ENCODE data around the gene EME2.

The EME2 gene

GRCh38 chr16:1767116-1767994 is 5.3 kb upstream of the EME2 start:
- no peak for DNase-seq (ENCODE audit: low spot score)

DNA sequence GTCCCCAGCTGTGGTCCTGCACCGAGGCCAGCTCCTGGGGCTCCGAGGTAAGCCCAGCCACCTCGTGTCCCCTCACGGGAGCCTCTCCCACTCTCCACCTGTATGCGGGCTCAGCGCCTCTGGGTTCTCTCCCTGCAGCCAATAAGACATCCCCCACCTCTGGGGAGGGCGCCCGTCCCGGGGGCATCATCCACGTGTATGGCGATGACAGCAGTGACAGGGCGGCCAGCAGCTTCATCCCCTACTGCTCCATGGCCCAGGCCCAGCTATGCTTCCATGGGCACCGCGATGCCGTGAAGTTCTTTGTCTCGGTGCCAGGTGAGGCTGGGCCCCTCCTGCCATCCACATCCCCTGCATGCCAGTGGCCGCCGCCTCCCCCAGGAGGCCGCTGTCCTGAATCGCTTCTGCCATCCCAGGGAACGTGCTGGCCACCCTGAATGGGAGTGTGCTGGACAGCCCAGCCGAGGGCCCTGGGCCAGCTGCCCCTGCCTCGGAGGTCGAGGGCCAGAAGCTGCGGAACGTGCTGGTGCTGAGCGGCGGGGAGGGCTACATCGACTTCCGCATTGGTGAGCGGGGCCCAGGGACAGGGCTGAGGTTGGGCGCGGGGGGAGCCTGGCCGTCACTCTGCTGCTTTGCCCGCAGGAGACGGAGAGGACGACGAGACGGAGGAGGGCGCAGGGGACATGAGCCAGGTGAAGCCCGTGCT is 4.4 kb upstream of the EME2 start:
- no peak for DNase-seq (ENCODE audit: low spot score)

DNA sequence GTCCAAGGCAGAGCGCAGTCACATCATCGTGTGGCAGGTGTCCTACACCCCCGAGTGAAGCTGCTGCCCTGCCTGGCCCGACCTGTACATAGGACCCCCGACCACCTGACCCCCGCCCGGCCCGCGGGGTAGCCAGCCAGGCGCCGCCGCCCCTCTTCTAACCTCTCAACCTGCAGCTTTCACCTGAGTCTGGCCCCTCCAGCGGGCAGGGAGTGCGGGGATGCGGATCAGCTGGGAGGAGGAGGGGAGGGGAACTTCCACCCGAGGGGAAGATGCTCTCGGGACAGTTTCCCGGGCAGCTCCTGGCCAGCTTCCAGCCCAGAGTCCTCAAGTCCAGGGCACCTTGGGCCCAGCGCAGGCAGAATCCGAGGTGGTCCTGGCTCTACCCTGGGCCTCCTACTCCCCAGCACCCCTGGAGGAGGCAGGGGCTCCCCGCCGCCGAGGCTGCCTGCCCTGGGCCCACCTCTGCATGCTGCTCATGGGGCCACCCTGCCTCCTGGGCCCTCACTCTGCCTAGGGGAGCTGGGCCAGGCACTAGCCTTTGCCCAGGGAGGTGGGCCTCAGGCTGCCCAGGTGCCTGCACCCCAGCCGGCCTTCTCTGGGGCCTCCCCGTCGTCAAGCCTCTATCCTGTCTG is 3.7 kb upstream of the EME2 start:
- DNase-seq (ENCODE audit: low spot score): no peak

GRCh38 chr16:1769402-1770300 is 3.0 kb upstream of the EME2 start:
- DNase-seq (ENCODE audit: low spot score): no peak

DNA sequence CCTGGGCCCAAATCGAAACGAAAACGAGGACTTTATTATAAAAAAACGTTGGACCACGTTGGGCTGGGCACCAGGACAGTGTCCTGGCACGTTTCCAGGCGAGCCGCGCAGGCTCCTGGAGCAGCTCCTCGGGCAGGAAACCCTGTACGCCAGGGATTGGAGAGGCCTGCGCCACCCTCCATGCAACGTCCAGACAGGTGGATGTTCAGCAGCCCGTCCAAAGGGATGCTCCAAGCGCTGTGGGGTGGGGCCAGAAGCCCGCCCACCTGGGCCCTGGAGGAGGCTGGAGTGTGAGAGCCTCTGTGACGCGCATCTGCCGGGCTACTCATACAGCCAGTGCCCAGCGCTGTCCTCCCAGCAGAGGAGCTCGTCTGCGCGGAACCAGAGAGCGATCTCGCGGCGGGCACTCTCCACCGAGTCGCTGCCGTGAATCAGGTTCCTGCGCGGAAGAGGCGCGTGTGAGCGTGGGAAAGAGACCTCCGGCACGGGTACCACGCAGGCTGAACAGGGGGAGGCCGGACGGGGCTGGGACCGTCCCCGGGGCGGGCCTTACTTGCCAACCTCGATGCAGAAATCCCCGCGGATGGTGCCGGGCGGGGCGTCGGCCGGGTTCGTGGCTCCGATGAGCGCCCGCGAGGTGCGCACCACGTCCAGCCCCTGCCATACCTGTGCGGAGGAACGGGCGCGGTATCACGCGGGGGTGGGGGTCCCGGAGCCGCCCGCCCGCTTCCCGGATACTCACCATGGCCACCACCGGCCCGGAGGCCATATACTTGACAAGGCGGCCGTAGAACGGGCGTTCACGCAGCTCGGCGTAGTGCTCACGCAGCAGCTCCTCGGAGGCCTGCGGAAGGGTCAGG is 2.1 kb upstream of the EME2 start:
- DNase-seq (ENCODE audit: low spot score): no peak

DNA sequence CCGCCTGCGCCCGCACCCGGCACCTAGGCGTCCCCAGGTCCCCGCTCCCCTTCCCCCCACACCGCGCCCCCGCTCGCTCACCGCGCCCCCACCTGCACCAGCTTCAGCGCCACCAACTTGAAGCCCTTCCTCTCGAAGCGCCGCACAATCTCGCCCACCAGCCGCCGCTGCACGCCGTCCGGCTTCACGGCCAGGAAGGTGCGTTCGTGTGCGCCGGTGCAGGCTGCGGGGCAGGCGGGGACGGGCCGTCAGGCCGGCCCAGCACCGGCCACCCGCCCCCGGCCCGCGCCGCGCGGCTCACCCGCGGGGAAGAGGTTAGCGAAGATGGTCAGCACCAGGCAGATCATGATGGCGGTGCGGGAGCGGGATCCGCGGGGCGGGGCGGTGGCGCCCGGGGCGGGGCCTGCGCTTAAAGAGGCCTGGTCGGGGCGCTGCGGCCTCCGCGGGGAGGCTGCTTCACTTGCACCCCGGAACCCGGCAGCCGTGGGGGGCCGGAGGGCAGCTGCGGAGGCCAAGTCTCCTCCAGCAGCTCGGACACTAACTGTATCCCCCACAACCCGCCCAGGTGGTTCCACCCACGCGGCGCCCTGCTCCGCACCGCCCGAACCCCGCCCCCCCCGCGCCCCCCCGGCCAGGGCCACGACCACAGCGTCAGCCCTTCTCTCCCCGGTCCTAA is 1.3 kb upstream of the EME2 start, which contains the start of gene NME3:
NME3 (minus strand) TSS at position 356 of the 676 bp plus-strand sequence; CDS start at position 347, 9 bp downstream.
- peak; percentile 49 for DNase-seq (ENCODE audit: low spot score)

DNA sequence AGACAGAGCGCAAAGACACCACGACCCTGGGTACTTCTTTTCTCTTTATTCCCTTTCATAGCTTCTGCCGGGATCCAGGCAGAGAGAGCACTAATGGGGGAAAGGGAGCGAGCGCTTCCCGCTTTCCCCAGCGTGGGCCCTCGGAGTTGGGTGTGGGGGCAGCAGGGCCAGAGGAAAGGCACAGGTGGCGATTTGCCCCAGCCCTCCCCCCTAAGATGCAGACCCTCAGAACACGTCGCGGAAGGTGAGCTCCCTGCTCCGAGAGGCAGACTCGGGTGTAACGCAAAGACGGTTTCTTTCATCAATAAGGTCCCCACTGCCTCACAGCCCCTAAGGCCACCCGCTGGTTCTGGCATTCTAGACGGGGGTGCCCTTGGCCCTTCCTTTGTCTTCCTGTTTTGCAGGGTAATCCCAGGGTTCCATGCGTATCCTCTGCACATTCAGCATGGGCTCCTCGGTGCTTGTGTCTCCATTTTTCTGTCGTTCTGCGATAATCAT is 697 bp upstream of the EME2 start:
- no peak for DNase-seq (ENCODE audit: low spot score)

- peak; percentile 91 for DNase-seq (ENCODE audit: low spot score)
Measured at GRCh38 chr16:1772908-1773702, 495 bp downstream of the EME2 start, which contains the start of gene MRPS34. Gene MRPS34 (minus strand): TSS chr16:1773134. CDS start chr16:1773119, 15 bp downstream.

- DNase-seq (ENCODE audit: low spot score): peak; percentile 9
Measured at GRCh38 chr16:1773703-1774447, 1.3 kb downstream of the EME2 start.

- no peak for DNase-seq (ENCODE audit: low spot score)
Measured at GRCh38 chr16:1774448-1774780, 1.8 kb downstream of the EME2 start.

GRCh38 chr16:1775006-1775845 is 2.6 kb downstream of the EME2 start:
- DNase-seq (ENCODE audit: low spot score): no peak

GRCh38 chr16:1775846-1776671 is 3.4 kb downstream of the EME2 start:
- DNase-seq (ENCODE audit: low spot score): no peak

GRCh38 chr16:1776672-1776955 is 4.0 kb downstream of the EME2 start:
- no peak for DNase-seq (ENCODE audit: low spot score)

DNA sequence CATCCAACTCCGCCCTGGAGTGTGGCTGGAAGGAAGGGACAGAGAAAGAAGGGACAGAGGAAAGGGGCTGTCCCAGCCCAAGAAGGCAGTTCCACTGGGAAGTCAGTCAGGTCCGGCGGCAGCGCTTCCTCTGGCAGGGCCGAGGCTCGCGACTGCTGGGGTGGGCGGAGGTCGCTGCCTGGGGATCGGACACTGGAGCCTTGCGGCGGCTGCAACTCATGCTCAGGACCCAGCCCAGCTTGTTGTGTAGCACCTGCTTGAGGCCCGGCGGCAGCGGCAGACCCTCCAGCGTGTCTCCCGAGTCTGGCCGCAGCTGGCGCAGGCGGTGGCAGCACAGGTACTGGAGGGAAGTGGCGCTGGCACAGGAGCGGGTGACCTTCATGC is 4.4 kb downstream of the EME2 start:
- DNase-seq (ENCODE audit: low spot score): no peak

DNA sequence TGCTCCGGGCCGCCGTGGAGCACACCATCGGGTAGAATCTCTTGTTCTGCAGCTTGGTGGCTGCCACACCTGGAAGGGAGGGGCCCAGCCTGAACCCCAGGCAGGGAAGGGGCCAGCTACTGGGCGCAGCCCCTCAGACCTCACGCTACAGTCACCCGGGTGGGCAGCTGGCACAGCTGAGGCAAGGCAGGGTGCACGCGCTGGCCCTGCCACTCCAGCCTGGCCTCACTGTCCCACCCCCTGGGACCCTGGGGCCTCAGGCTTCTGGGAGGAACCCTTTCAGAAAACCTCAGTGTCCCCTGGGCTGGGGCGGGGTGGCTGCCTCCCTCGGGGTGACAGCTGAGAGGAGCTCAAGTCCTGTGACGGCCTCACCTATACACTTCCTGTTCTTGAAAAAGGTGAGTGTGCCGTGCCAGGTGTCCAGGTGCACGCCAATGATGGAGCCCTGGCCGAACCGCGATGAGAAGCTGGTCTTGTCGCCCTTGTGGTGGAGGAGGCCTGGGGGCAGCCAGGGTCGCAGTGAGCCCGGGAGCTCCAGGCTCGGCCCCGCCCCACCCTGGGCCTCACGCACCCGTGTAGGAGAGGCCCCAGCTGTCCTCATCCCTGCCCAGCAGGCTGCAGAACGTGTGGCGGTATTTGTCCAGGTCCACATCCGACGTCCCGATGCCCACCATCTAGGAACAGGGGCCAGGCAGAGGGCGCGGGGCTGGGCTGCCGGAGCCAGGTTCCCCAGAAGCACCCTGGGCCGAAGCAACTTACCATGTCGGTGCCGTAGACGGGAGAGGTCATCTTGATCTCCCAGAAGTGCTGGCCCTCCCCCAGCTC is 5.0 kb downstream of the EME2 start:
- DNase-seq (ENCODE audit: low spot score): no peak
